HUES6 (cell line): ENCODE data around the gene TM4SF20.
"Not testable (repeated sequence)": the region's sequence is repeated elsewhere in the genome, so short reads cannot be mapped to it uniquely, and the experiment has no call there.

Experiments
- H3K27ac ChIP-seq: 2 replicates; pipeline ENCODE4 v1.7.0; 2013; ENCODE audit warnings: low read depth, mild to moderate bottlenecking, low read length, inconsistent platforms
- H3K27me3 ChIP-seq: 2 replicates; pipeline ENCODE4 v1.6.1; 2013; ENCODE audit warnings: low read length; ENCODE audit not compliant: control insufficient read depth, insufficient read depth
- H3K36me3 ChIP-seq: 2 replicates; pipeline ENCODE4 v1.6.1; 2013; ENCODE audit warnings: low read length; ENCODE audit not compliant: control insufficient read depth, insufficient read depth
- H3K4me1 ChIP-seq: 2 replicates; pipeline ENCODE4 v1.6.1; 2013; ENCODE audit warnings: low read length; ENCODE audit not compliant: control insufficient read depth, insufficient read depth
- H3K4me3 ChIP-seq: 2 replicates; pipeline ENCODE4 v1.5.1; 2013; ENCODE audit warnings: low read depth, low read length
- H3K9ac ChIP-seq: one replicate; pipeline ENCODE4 v1.6.1; 2013; ENCODE audit warnings: mild to moderate bottlenecking, low read length
- H3K9me3 ChIP-seq: 2 replicates; pipeline ENCODE4 v1.6.1; 2013; ENCODE audit warnings: low read depth, low read length; ENCODE audit not compliant: control insufficient read depth, insufficient read depth

TM4SF20 gene

GRCh38 chr2:227364585-227365263 lies 14.4 kb downstream of the TM4SF20 start:
- H3K4me3 ChIP-seq, H3K9ac ChIP-seq, H3K27me3 ChIP-seq, H3K9me3 ChIP-seq, H3K36me3 ChIP-seq, H3K27ac ChIP-seq, H3K4me1 ChIP-seq: not testable (repeated sequence)

GRCh38 chr2:227363756-227364155 lies 15.3 kb downstream of the TM4SF20 start:
- Histone ChIP-seq H3K4me3 (no peak overlapping the region), H3K9ac (no peak overlapping the region), H3K36me3 (peaks cover 15% of the 10 kb centered on the region), H3K27me3 (no peaks in the 10 kb centered on the region), H3K9me3 (no peaks in the 10 kb centered on the region), H3K4me1 (no peaks in the 10 kb centered on the region), H3K27ac (no peak overlapping the region)

DNA sequence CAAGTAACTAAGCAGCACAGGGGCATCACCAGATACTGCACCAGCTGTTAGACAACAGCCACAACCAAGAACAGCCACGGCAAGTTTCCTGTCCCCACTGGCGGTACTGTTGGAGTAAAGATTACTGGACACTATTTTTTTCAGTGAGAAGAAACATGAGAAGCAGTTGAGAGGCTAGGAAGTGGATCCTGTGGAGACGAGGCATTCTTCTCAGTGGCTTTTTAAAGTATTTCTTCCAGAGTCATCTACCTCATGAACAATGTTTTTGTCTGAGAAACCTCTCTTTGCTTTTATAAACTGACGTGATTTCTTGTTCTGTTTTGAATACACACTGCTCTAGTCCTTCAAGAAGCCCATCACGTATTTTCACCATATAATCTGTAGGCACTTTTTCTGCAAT lies 18.8 kb downstream of the TM4SF20 start:
- no peaks in the 10 kb centered on the region for H3K9me3 ChIP-seq
- H3K36me3 ChIP-seq, result peaks cover 49% of the 10 kb centered on the region
- no peak overlapping the region for H3K27ac ChIP-seq
- no peak overlapping the region for H3K4me3 ChIP-seq
- H3K9ac ChIP-seq, result no peak overlapping the region
- H3K27me3 ChIP-seq, result no peaks in the 10 kb centered on the region
- no peaks in the 10 kb centered on the region for H3K4me1 ChIP-seq

DNA sequence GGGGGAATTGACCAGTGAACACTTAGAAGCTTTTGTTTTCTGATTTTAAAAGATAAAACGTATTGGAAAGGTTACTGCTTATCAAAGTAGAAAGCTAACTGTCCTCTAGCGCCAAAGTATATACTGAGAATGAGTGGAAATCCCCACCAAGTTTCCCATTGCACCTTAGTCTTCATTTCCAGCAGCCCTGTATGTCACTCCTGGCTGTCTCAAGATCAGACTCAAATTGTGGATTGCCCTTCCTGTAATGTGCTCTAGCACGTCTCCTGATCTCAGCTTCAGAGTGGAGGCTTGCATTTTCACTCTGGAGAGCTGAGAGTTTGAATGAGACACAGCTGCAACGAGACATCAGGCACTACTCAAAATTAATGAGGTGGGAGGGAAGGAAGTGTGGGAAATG lies 27.5 kb downstream of the TM4SF20 start:
- Histone ChIP-seq H3K4me3 (no peak overlapping the region), H3K9ac (no peak overlapping the region), H3K36me3 (peaks cover 23% of the 10 kb centered on the region), H3K9me3 (no peaks in the 10 kb centered on the region), H3K4me1 (peaks cover 3% of the 10 kb centered on the region; the same call in 1 of the 2 replicates), H3K27me3 (no peaks in the 10 kb centered on the region), H3K27ac (no peak overlapping the region)

DNA sequence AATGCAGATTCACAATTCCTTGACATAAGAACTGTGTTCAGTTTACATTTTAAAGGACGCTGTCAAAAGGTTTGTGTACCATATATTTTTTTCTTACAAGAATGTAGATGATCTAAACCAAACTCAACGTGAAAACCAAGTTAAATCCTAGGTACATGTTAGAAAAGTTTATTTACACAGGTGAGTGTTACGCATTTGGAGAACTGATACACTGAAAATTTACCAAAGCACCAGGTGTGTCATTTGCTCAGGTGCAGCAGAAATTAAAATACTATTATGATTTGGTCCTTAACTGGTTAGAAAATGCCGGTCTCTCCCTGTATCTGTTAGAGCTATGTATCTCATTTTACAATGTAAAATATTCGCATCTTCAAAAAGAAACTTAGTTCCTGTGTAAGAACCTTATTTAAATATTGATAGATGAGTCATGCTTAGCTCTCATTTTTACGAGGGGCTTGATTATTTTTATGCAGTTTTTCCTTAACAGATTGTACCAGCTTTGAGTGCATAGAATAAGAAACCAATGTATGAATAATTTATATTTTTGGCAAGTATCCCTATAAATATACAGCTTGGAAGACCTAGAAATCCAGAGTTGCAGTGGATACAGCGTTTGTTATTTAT lies 29.0 kb downstream of the TM4SF20 start:
- peaks cover 14% of the 10 kb centered on the region for H3K36me3 ChIP-seq

DNA sequence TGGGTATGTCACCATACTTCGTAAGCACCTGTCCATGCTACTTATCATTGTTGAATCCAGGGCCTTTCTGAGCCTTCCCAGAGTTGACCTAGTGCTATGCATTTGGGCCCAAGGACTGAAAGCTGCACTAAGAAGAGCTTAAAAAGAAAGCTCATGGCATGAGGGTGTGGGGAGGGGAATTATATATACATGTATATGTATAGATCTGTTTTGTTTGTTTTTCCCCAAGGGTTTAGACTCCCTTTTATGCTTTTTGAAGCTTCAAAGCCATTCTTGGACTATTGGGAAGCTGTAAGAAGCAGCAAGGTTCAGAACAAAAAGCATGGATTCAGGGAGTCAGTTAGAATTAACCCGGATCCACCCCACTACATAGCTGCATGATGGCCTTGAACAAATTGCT lies 30.8 kb downstream of the TM4SF20 start:
- Histone ChIP-seq H3K36me3 (peaks cover 15% of the 10 kb centered on the region), H3K9ac (no peak overlapping the region), H3K4me1 (peaks cover 3% of the 10 kb centered on the region; the same call in 1 of the 2 replicates), H3K9me3 (no peaks in the 10 kb centered on the region), H3K27me3 (no peaks in the 10 kb centered on the region), H3K4me3 (no peak overlapping the region), H3K27ac (no peak overlapping the region)

More for the DNA sequence above, 29.0 kb downstream of the TM4SF20 start:
- H3K9me3 ChIP-seq, result no peaks in the 10 kb centered on the region
- no peaks in the 10 kb centered on the region for H3K27me3 ChIP-seq
- H3K4me1 ChIP-seq, result peaks cover 3% of the 10 kb centered on the region; the same call in 1 of the 2 replicates
- H3K4me3 ChIP-seq, result no peak overlapping the region
- no peak overlapping the region for H3K9ac ChIP-seq
- H3K27ac ChIP-seq, result no peak overlapping the region

DNA sequence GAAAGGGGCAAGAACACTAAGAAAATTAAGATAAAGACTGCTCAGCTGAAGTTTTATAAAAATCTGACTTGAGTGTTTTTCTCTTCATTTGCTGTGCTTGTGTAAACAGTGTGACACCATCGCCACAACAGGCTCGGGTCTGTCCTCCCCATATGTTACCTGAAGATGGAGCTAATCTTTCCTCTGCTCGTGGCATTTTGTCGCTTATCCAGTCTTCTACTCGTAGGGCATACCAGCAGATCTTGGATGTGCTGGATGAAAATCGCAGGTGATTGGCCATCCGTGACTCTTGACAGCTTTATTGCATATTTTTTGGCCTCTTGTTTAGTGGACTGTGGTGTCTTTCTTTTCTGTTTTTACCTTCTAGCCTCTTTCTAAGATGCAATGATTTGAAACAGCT lies 32.0 kb downstream of the TM4SF20 start:
- no peak overlapping the region for H3K9ac ChIP-seq
- H3K4me1 ChIP-seq, result no peaks in the 10 kb centered on the region
- H3K27ac ChIP-seq, result no peak overlapping the region
- H3K27me3 ChIP-seq, result no peaks in the 10 kb centered on the region
- no peak overlapping the region for H3K4me3 ChIP-seq
- H3K36me3 ChIP-seq, result peaks cover 26% of the 10 kb centered on the region
- H3K9me3 ChIP-seq, result no peaks in the 10 kb centered on the region

DNA sequence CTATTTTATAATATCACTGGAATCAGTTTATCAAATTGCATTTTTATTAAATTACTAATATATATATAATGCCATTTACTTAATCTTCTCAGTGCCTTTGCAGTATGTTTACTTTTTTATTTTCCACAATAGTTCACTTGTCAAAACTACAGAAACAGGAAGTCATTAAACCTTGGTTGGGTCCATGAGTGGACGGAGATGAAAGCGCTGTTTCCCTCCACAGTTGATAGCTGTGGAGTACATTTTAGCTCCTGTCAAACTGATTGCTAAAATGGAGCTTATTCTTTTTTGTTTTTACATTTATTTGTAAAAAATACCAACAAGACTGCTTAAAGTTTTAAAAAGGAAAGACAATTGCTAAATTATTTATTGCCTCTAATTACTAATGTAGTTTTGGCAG lies 34.9 kb downstream of the TM4SF20 start:
- Histone ChIP-seq H3K36me3 (peaks cover 45% of the 10 kb centered on the region), H3K9me3 (no peaks in the 10 kb centered on the region), H3K27ac (no peak overlapping the region; the same call in 1 of the 2 replicates), H3K9ac (no peak overlapping the region), H3K27me3 (no peaks in the 10 kb centered on the region), H3K4me1 (no peaks in the 10 kb centered on the region), H3K4me3 (no peak overlapping the region)

- no peak overlapping the region for H3K4me3 ChIP-seq
- no peaks in the 10 kb centered on the region for H3K27me3 ChIP-seq
Measured at GRCh38 chr2:227341553-227341952, 37.6 kb downstream of the TM4SF20 start.

DNA sequence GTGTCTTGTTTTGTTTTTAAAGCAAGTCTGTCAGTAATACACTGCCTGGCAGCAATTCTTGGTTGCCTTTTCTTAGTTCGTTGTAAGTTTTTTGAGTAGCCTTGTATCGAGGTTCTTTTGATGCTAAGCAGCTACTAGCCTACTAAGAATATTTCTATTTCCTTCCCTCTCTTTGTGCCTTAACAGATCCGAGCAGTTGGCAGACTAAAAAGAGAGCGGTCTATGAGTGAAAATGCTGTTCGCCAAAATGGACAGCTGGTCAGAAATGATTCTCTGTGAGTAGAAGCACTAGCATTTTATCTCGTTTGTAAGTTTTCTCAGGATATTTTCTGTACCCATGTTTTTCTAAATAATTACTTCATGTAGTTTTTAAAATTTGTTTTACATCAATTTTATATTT lies 39.0 kb downstream of the TM4SF20 start:
- H3K4me3 ChIP-seq, result no peak overlapping the region
- H3K27me3 ChIP-seq, result no peaks in the 10 kb centered on the region
- no peak overlapping the region for H3K27ac ChIP-seq
- H3K4me1 ChIP-seq, result no peaks in the 10 kb centered on the region
- H3K9me3 ChIP-seq, result no peaks in the 10 kb centered on the region
- no peak overlapping the region for H3K9ac ChIP-seq
- peaks cover 59% of the 10 kb centered on the region for H3K36me3 ChIP-seq

More at GRCh38 chr2:227341553-227341952, 37.6 kb downstream of the TM4SF20 start:
- Histone ChIP-seq H3K9me3 (no peaks in the 10 kb centered on the region), H3K36me3 (peaks cover 50% of the 10 kb centered on the region), H3K4me1 (no peaks in the 10 kb centered on the region), H3K9ac (no peak overlapping the region), H3K27ac (no peak overlapping the region)

GRCh38 chr2:227339098-227339599 lies 40.0 kb downstream of the TM4SF20 start:
- peaks cover 66% of the 10 kb centered on the region for H3K36me3 ChIP-seq
- H3K4me3 ChIP-seq, result no peak overlapping the region
- H3K9ac ChIP-seq, result no peak overlapping the region
- H3K27me3 ChIP-seq, result no peaks in the 10 kb centered on the region
- H3K9me3 ChIP-seq, result no peaks in the 10 kb centered on the region
- no peaks in the 10 kb centered on the region for H3K4me1 ChIP-seq
- H3K27ac ChIP-seq, result no peak overlapping the region
